ENCODE results near the gene PDXP.

PDXP gene

GRCh38 chr22:37624017-37624365 is 34.5 kb upstream of the PDXP start:
- no peak for TF ChIP-seq CTCF (conservative IDR thresholded peaks at IDR 0.05; ENCODE audit: low read length)
- DNase-seq (ENCODE audit: low read depth) = no peak
- H3K4me3 ChIP-seq (ENCODE audit: low read length) = no peak overlapping the region

GRCh38 chr22:37624876-37625275 is 33.6 kb upstream of the PDXP start:
- no peak for TF ChIP-seq CTCF (conservative IDR thresholded peaks at IDR 0.05; ENCODE audit: low read length)
- no peak for DNase-seq (ENCODE audit: low read depth)
- H3K4me3 ChIP-seq (ENCODE audit: low read length) = no peak overlapping the region

- no peak for TF ChIP-seq CTCF (conservative IDR thresholded peaks at IDR 0.05; ENCODE audit: low read length)
- DNase-seq (ENCODE audit: low read depth) = no peak
- no peak overlapping the region for H3K4me3 ChIP-seq (ENCODE audit: low read length)
Measured at GRCh38 chr22:37625737-37626136, 32.8 kb upstream of the PDXP start.

GRCh38 chr22:37626144-37626543 is 32.4 kb upstream of the PDXP start:
- H3K4me3 ChIP-seq (ENCODE audit: low read length) = no peak overlapping the region
- TF ChIP-seq CTCF (conservative IDR thresholded peaks at IDR 0.05; ENCODE audit: low read length) = no peak
- DNase-seq (ENCODE audit: low read depth) = peak; percentile 57

- no peak for TF ChIP-seq CTCF (conservative IDR thresholded peaks at IDR 0.05; ENCODE audit: low read length)
- no peak for DNase-seq (ENCODE audit: low read depth)
- H3K4me3 ChIP-seq (ENCODE audit: low read length) = no peak overlapping the region
Measured at GRCh38 chr22:37626556-37627075, 31.9 kb upstream of the PDXP start.

GRCh38 chr22:37627121-37627520 is 31.4 kb upstream of the PDXP start:
- TF ChIP-seq CTCF (conservative IDR thresholded peaks at IDR 0.05; ENCODE audit: low read length) = no peak
- no peak for DNase-seq (ENCODE audit: low read depth)
- no peak overlapping the region for H3K4me3 ChIP-seq (ENCODE audit: low read length)

- no peak for DNase-seq (ENCODE audit: low read depth)
- no peak for TF ChIP-seq CTCF (conservative IDR thresholded peaks at IDR 0.05; ENCODE audit: low read length)
- H3K4me3 ChIP-seq (ENCODE audit: low read length) = no peak overlapping the region
Measured at GRCh38 chr22:37627545-37627944, 31.0 kb upstream of the PDXP start.
